Mammary epithelial cell (primary cell): ENCODE measurements around the gene MICAL3.

Source experiments
- CTCF ChIP-seq, 2 donors: IDR thresholded peaks in 1 of 2; conservative IDR thresholded peaks in 1 of 2; 2 replicates each; pipeline ENCODE4 v1.5.1; 2011 to 2012; ENCODE audit warnings: inconsistent platforms in 2 of 2, low read length in 2 of 2, mild to moderate bottlenecking in 2 of 2, control low read depth in 1 of 2, low read depth in 1 of 2; ENCODE audit not compliant: insufficient read depth in 1 of 2; ENCODE audit errors: extremely low read depth in 1 of 2
- EZH2 ChIP-seq: IDR thresholded peaks from 2 replicates; pipeline ENCODE4 v1.6.1; 2012; ENCODE audit warnings: low read length, inconsistent platforms, borderline replicate concordance

GRCh38 chr22:17955590-17956379, 68.6 kb downstream of the MICAL3 start:
- no peak for TF ChIP-seq CTCF (conservative IDR thresholded peaks at IDR 0.05 in 1 of 2, IDR thresholded peaks at IDR 0.05 in 1 of 2; ENCODE audit: extremely low read depth in 1 of 2, insufficient read depth in 1 of 2, low read depth in 1 of 2, low read length in 2 of 2)
- TF ChIP-seq EZH2, result no peak
